CD4-positive, alpha-beta T cell treated with Interleukin-2 at 100 ng/mL for 4 hours (primary cell): ENCODE data around the gene SPATA1.
"Not testable (repeated sequence)": the region's sequence is repeated elsewhere in the genome, so short reads cannot be mapped to it uniquely, and the experiment has no call there.

Source experiments
- DNase-seq: peaks from one replicate; pipeline ENCODE4 v3.0.0-alpha.2; 2020; ENCODE audit warnings: low spot score

Gene SPATA1, protein sequence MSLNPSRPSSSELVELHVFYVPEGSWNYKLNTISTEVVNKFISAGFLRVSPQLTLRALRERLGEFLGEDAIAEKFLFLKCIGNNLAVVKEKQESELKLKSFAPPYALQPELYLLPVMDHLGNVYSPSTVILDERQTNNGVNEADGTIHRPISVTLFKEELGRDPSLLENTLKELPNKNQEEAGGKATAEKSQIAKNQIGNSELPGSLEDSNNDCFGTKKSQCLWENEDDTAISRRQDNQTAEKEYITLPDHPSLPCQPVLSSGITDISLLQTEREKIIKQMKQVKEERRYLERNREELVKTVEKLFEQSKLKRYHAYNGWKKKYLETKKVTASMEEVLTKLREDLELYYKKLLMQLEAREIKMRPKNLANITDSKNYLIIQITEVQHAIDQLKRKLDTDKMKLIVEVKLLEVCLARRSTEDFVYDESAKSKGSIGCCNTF

GRCh38 chr1:84506002-84506728 is at the start of gene SPATA1, which contains the start of gene GNG5:
TSS of gene SPATA1 (plus strand) at chr1:84506386. CDS start at chr1:84516360, 9,974 bp downstream.
TSS of gene GNG5 (minus strand) at chr1:84506581. CDS start at chr1:84506091, 490 bp downstream.
- DNase-seq: peak; percentile 97

DNA sequence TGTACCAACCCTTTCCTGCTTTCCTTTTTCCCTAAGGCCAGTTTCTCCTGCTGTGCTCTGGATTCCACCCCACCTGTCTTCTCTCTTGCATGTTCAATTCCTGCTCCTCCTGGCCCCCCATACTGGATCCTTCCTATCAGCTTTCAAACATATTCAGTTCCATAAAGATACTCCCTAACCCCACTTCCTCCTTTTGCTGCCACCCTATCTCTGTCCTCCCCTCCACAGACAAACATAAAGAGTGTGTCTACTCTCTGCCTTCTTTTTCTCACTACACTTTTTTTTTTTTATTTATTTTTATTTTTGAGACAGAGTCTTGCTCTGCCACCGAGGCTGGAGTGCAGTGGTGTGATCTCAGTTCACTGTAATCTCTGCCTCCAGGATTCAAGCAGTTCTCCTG is 44.1 kb upstream of the SPATA1 start:
- DNase-seq: no peak

GRCh38 chr1:84467298-84467697 is 38.9 kb upstream of the SPATA1 start:
- DNase-seq: no peak

DNA sequence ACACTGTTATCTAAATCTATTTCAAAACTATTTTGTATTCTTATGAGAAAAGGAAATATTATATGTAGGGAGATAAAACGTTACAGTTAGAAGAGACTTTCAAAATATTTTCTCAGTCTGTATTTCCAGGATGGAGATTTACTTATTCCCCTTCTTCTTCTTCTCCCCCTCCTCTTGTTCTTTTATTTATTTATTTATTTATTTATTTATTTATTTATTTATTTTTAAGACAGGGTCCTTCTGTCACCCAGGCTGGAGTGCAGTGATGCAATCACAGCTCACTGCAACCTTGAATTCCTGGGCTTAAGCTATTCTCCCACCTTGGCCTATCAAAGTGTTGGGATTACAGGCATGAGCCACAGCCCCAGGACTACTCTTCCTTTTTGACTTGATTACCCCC is 30.0 kb upstream of the SPATA1 start:
- DNase-seq: no peak

GRCh38 chr1:84478876-84479868 is 27.0 kb upstream of the SPATA1 start, which contains the start of gene RPF1:
TSS of gene RPF1 (plus strand) at chr1:84479266. CDS start at chr1:84479282, 16 bp downstream.
- DNase-seq: peak; percentile 81

DNA sequence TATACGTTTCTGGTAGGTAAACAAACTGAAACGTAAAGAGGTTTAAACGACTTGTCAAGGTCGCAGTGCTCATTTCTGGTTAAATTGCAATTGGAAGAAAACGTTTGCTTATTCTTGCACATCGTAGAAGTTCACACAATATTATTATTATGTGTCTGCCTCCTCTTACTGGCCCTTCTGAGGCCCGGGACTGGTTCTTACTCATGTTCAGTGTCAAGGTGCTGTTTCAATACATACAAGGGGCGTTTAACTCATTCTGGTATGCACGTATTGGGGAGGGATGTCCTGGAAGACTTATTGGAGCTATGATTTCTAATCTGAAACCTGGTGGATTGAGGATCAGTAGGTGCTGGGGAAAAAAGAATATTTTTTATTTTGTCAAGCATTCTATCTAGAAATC is 26.2 kb upstream of the SPATA1 start:
- no peak for DNase-seq

DNA sequence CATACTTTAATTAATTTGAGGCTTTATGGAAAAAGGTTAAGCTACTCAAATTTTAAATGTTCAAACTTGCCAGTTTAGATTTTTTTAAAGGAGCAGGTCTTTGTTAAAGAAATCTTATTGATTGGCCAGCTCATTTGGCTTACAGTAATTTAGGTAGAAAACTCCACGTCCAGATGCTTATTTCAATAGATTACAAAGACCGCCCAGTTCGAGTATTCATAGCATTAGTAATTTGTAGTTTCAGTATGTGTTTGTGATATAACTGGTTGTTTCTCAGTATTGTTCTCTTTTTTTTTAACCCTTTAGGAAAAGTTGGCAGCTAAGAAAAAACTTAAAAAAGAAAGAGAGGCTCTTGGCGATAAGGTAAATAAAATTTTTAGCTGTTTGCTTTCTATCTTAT is 25.5 kb upstream of the SPATA1 start:
- DNase-seq: no peak

DNA sequence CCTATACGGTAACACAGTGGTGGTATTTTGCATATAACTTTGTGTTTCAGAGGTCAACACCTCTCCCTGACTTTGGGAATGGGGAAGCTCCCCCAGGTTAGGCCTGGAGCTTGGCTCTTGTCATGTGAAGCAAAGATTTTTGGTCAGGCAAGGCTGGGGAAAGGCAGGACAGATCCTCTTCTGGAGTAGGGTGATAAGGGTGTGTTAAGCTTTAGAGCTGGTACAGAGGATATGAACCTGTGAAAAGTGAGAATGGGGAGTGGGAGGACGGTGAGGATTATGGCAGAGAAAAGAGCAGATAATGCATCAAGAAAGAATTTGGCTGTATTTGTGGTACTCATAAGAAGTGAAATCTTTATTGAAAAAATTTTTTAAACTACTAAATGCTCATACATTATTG is 24.9 kb upstream of the SPATA1 start:
- DNase-seq: no peak

DNA sequence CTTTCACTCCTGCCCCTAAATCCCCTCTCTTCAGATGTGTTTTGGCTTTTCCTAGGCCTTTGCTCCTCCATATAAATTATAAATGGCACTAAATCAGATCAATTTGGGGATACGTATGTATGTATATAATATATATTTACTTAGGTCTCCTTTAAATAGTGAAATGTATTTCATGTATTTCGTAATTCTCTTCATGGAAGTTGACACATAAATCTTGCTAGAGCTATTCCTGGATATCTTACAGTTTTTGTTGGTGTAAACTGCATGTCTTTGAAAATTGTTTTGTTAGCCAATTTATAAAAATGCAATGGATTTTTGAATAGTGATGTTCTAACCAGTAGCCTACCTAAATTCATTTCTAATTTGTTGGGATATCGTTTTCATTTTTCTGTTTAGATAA is 18.1 kb upstream of the SPATA1 start:
- no peak for DNase-seq

DNA sequence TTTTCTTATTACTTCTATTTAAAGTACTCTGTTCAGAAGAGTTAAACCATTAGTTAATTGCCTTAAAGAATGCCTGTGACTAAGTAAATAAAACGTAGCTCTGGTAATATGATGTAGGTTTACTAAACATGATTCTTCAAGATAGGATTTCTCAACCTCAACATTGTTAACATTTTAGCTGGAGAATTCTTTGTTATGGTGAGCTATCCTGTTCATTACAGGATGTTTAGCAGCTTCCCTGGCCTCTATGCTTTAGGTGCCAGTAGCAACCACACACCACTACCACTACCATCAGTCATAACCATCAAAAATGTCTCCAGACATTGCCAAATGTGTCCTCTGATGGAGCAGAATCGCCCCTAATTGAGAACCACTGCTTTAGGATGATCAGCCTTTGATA is 16.4 kb upstream of the SPATA1 start:
- DNase-seq: no peak

GRCh38 chr1:84492726-84493125 is 13.5 kb upstream of the SPATA1 start:
- DNase-seq: no peak

- no peak for DNase-seq
These were observed 12.4 kb upstream of the SPATA1 start for GRCh38 chr1:84493747-84494146.

GRCh38 chr1:84496498-84496897 is 9.7 kb upstream of the SPATA1 start:
- DNase-seq: no peak

GRCh38 chr1:84497631-84498275 is 8.4 kb upstream of the SPATA1 start:
- no peak for DNase-seq

DNA sequence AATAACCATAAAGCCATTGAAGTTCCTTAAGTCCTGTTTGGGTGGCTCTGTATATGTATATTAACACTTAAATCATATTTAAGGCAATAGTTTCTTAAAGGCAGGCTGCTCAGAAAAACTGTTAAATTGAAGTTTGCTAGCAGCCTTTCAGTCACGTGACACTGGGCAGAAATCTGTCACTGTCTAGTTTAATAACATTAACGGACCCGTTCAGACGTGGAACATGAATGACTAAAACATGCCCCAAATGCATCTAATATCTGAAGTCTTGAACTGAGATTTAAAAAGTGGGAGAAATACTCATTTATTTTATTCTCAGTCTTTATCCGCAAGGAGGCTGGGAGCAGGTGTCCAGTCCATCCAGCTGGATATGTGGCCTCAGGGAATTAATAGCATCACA is 3.3 kb upstream of the SPATA1 start:
- no peak for DNase-seq

DNA sequence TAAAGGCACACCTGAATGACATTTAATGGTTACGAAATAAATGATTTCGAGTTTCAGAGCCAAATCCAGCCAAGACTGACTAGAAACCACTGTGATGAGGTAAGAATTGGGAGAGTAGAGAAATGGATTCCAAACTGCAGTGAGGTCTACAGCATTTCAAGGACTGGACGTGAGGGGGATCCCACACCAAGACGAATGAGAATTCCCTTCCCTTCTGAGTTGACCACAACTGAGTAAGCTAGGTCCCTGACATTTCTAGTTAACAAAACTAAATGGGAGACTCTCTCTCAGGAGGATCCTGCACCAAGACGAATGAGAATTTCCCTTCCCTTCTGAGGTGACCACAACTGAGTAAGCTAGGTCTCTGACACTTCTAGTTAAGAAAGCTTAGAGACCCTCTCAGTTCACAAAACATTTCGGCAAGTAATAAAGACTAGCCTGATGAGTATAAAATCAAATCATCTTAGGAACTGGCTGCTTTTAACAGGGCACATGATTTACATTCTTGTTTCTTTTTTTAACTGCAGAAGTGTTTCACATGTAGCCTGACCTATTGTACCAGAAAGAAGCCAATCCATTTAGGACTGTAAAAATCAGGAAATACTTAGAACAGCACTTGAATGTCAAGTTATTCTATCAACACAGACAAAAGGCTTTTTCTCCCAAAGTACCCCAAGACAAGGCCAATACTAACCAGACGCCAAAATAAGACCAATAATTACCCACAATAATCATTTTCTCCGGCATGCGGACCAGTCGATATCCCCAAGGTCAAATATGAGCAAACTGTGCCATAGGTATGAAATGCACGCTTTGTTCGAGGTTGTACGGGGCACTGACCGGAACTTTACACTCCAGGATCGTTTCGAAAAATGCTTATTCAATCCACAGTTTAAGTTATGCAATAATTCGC is 1.4 kb upstream of the SPATA1 start:
- peak; percentile 6 for DNase-seq

GRCh38 chr1:84505493-84506001 is 639 bp upstream of the SPATA1 start:
- DNase-seq: peak; percentile 3

GRCh38 chr1:84506729-84507453 is 705 bp downstream of the SPATA1 start:
- DNase-seq: no peak

DNA sequence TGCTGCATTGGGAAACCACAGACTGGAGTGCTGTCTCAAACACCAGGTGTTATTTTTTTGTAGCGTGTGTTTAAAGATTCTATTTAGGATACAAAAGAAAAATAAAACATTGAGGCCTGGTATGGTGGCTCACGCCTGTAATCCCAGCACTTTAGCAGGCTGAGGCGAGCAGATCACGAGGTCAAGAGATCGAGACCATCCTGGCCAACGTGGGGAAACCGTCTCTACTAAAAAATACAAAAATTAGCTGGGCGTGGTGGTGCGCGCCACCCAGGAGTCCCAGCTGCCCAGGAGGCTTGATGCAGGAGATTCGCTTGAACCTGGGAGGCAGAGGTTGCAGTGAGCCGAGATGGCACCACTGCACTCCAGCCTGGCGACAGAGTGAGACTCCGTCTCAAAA is 1.7 kb downstream of the SPATA1 start:
- not testable (repeated sequence) for DNase-seq
